IPS-NIHi7 (cell line): ENCODE data around the gene ADARB2.

Source experiments
- DNase-seq: peaks from one replicate; pipeline ENCODE4 v3.0.0; 2012; ENCODE audit warnings: mixed read lengths; ENCODE audit errors: extremely low spot score

ADARB2 gene

DNA sequence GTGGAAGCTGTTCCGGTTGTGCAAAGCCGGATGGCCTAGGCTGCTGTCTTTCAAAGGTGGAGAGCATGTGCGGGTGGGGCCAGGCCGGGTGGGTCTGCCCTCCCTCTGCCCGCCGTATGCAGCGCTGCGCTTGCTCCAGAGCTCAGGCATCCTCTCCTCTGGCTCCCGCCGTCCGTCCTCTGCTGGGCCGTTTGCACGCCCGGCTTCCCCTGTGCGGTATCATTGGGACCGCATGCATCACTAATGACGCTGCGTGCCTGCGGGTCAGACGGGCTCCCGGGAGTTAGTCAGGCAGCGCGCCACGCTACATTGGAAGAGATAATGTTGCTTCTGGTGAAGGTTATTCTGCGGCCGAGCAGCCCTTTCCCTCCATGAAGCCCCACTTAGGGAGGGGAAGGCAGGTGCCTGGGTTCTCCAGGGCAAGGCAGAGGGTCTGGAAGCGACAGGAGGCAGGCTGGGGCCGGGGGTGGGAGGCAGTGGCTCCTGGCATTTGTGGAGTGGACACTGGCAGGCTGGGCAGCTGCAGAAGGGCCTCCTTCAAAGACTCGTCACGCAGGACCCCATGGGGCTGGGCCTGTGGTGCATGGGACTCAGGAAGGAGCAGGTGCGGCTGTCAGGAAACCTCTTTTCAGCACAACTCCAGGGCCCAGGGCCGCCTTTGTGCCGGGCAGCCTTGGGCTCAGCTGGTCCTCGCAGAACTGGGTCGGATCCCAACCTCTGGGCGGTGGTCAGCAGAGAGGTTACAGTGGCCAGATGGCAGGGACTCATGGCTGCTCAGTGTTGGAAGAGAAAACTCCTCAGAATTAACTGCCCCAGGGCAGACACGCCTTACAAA, 362.6 kb downstream of the ADARB2 start:
- DNase-seq, result peak; percentile 7

DNA sequence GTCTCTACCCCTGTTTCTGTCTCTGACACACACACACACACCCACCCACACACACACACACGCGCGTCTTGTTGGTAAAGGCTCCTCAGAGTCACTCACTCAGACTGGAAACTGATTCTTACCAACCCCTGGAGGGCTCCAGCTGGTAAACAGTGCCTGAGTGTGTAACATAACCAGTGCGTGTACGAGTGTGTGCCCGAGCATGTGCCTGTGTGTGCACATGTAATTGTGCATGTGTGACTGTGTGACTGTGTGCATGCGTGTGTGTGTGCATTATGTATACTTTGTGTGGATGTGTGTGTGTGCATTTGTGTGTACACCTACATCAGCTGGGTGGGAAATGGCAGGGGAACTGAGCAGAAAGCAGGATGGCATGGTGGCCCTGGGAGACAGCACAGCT, 364.0 kb downstream of the ADARB2 start:
- DNase-seq, result peak; percentile 2

DNA sequence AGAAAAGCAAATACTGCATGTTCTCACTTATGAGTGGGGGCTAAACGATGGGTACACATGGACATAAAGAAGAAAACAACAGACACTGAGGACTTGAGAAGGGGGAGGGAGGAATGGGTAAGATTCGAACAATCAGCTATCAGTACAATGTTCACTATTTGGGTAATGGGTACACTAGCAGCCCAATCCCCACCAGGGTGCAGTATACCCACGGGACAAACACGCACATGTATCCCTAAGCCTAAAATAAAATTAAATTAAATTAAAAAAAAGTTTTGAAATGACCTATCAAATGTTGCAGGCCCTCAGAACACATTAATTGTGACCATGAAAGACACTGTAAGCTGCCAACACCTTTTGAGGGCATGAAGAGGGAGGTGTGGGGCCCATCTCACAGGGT, 365.1 kb downstream of the ADARB2 start:
- DNase-seq, result peak; percentile 5

DNA sequence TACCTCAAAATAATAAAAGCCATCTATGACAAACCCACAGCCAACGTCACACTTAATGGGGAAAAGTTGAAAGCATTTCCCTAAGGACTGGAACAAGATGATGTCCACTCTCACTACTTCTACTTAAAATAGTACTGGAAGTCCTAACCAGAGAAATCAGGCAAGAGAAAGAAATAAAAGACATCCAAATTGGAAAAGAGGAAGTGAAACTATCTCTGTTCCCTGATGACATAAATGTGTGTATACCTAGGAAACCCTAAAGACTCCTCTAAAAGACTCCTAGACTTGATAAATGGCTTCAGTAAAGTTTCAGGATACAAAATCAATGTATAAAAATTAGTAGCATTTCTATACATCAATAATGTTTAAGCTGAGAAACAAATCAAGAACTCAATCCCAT, 367.0 kb downstream of the ADARB2 start:
- no peak for DNase-seq

DNA sequence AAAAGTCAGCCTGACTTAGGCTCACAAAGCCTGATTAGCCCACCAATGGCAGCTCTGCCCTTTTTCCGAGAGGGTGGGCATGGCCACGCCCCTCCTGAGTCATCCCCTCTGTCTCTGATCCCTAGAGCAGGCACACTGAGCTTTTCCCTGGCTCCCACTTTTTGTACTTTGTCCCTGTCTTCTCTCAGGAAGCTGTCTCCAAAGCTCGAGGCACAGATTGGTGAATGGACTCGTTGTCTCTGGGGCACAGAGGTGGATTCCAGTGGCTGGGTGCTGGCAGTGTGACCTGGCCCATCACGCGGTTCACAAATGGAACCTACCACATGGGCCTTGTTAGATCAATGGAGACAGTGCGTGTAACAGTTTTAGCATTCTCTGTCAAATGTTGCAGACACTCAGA, 367.7 kb downstream of the ADARB2 start:
- DNase-seq, result peak; percentile 46

DNA sequence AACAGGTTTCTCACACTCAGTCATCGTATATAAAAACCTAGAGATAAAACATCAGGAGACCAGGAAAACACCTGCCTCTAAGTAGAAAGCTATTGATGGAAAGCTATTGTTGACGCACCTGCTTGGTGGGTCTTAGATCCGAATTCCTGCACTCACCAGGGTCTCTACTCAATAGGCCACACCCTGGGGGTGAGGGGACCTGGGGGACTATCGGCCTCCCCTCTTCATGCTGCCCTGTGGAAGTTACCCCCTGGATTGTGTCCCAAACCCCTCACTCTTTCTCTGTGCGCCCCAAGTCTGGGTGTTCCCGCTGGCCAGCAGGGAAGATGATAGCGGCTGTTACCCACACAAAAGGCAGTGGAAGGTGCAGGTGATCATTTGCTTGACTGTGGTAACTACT, 368.1 kb downstream of the ADARB2 start:
- DNase-seq, result peak; percentile 18

DNA sequence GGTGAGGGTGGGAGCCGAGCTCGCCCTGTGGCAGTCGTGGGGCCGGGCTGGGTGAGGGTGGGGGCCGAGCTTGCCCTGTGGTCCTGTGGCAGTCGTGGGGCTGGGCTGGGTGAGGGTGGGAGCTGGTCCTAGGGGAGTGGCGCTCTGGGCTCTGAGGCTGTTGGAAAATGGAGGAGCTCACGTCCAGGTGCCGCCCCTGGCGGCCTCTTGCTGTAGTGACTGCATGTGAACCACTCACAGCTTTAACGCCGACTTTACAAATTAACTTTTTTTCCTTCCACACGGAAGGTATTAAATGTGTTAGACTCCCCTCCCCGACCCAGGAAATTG, 368.5 kb downstream of the ADARB2 start:
- DNase-seq, result peak; percentile 80

DNA sequence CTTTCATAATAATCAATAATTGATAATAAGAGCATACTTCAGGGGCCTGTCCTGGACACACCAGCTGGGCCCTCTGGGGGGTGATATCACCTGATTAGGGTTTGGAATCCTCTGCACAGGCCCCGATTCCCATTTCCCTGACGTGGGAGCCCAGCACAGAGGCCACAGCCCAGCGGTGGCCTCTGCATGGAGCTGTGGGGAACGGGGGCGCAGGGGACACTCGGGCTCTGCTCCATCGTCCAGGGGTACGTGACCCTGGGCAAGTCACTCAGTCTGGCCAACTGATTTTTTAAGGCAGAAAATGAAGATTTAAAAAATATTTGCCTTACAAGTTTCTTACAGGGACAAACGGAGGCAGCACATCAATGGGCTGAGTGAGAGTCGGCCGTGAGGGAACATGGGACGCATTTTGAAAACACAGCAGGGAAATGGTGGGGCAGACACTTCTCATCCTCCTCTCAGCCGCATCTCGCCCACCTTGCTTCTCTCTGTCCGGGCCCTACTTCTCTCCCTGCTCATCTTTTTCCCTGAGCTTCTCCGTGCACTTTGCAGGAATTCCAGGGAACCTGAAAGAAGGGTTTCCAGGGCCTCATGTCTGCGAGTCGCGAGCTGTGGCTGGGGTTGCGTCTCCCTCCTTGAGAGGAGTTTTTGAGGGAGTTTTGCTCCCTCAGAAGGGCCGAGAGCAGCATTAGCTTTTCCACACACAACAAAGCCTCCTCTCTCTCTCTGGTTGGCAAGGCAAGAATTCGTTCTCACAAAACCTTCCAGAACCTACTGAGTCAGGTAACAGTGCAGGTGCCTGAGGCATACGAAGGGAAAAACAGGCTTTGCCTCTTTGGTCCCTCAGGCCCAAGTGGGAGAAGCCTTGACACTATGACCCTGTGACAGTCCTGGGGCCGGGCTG, 369.1 kb downstream of the ADARB2 start:
- peak; percentile 5 for DNase-seq

DNA sequence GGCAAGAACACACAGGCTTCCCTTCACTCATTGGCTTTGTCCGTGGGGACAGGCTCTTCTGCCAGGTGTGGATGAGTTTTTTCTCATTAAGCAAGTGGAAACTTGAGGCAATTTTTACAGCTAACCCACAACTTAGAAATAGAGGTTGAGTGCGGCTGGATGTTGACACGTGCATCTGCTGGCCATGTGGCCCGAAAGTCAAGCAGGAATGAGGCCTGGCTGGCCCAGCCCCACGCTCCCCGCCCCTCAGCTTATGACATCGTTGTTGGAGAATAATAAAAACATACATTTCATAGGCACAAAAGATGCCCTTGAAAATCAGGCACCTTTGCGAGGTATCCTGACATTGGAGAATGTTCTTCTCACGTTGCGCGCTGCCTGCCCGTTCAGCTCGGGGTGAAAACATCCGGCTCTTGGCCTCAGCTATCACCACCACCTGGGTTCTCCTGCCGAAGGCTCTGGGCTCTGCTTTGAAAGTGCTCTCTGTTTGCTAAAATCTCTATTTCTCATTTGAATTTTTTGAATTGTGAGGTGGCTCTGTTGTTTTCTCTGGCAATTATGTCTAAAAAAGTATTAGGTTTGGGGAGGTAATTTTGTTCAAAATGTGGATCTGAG, 370.4 kb downstream of the ADARB2 start:
- peak; percentile 1 for DNase-seq

DNA sequence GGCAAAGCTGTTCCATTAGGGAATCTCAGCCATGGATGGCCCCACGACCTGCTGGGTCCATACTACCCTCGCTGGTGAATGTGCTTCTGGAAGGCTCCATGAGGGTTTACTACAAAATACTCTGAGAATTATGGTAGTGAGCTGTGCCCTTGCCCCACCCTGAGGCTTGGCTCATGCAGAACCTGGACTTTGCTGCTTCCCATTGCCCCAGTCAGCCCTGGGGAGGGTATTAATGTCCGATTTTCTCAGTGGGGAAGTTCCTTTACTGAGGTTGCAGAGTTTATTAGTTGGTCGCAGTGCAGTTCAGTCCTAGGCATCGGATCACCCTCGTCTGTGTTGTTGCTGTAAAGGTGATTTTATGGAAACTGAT, 371.0 kb downstream of the ADARB2 start:
- no peak for DNase-seq

DNA sequence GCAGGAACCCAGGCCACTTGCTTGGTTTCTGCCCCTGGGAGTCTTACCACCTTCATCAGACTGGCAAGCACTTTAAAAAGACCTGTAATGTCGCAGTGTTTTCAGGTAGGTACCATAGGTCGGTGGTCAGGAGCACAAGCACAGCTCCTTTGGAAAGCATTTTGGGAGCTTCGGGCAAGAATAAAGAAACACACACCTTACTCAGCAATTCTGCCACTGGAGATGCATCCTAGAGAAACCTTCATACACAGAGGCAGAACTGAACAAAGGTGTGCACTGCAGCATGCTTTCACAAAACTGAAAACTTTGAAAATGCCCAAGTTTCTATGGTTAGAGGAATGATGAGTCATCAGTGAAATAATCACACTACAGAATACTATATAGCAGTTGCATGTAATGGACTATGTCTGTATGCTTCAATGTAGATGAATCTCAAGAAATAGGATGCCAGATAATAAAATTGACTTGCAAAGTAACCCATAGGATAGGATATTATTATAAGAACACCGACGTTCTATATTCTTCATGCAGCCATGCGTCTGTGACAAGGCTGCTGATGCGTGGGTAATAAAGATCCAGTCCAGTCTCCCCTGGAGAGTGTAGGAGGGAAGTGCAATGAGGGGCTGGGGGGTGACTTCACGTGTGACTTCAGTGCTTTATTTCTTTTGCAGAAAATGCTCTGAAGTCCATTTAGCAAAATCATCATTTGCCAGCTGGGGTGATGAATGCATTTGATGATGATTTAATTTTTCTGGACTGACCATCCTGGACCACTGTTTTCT, 371.6 kb downstream of the ADARB2 start:
- DNase-seq, result no peak

DNA sequence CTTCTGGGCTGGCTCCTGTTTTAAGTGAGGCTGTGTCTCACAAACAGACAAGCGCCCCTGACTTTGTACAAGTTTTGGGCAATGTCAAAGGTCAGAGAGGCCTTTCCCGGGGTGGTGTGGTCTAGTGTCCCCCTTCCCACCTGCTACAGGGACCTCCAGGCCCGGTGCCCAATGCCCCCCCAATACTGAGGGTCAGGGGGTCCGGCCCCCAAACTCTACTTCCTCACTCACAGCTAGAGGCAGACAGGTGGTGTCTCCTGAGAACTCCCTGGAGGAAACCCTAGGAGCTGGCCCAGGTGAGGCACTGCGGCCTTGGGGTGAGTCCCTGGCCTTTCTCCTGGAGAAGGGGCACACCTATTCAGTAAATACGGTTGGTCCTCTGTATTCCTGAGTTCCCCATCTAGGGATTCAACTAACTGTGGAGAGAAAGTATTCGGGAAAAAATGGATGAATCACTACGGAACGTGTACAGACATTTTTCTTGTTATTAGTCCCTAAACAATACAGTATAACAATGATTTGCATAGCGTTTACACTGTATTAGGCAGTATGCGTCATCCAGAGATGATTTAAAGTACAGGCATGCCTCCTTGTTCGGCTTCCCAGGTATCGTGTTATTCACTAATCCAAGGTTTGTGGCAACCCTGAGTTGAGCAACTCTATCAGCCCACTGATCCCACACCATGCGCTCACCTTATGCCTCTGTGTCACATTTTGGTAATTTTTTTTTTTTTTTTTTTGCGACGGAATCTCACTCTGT, 373.0 kb downstream of the ADARB2 start:
- peak; percentile 6 for DNase-seq

DNA sequence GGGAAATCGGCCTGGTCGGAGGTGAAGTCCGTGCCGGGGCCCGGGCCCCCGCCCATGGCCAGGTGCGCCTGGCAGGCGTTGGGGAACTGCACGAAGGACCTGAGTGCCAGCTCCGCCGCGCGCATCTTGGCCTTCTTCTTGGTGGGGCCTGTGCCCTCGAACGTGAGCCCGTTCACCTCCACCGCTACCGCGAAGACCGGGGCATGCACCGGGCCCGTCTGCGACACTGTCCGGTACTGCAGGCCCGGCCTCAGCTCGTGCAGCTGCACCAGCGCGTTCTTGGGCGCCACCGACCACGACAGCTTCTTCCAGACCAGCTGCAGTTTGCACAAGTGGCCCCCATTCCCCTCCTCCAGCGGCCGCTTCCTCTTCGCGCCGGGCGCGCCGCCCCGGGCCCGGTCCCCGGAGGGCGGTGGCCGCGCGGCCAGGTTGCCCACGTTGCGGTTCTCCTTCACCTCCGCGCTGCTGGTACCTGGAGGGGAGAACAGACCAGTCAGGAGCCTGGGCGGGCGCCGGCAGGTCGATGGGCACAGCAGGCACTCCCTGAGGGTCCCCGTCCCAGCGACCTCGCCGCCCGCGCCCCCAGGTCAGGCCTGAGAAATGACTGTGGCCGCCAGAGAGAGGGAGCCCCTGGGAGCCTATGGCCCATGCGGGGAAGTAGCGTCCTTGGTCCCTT, 373.7 kb downstream of the ADARB2 start:
- peak; percentile 7 for DNase-seq

DNA sequence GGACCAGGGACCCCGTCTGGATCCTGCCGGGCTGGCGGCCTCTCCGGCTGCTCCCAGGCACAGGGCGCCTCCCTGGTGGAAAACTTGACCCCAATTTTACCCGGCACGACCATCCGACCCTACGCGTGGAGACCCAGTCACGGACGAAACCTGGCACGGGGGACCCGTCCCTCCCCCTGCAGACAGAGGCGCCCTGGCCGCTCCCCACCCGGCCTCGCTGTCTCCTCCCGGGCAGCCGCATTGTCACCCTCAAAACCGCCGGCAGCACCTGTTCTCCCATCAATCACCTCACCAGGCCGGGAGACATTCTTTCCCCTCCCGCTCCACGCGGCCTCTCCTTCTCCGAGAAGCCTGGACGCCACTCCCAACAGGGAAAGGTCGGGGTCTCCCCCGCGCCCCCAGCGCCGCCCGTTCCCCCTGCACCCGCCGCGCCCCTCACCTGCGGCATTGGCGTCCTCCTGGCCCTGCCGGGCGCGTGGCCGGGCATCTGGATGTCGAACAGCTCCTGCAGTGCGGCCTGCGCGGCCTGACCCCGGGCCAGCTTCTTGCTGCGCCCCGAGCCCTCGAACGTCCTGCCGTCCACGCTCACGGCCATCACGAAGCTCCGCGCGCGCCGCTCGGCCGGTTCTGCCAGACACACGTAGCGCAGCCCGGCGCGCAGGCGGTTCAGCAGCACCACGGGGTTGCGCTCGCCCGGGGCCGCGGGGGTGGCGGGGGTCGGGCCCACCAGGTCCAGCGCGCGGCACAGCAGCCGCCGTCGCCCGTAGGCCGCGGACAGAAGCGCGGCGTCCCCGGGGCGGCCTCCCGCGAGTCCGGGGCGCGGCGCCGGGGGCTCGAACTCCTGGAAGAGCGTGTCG, 374.5 kb downstream of the ADARB2 start:
- no peak for DNase-seq

DNA sequence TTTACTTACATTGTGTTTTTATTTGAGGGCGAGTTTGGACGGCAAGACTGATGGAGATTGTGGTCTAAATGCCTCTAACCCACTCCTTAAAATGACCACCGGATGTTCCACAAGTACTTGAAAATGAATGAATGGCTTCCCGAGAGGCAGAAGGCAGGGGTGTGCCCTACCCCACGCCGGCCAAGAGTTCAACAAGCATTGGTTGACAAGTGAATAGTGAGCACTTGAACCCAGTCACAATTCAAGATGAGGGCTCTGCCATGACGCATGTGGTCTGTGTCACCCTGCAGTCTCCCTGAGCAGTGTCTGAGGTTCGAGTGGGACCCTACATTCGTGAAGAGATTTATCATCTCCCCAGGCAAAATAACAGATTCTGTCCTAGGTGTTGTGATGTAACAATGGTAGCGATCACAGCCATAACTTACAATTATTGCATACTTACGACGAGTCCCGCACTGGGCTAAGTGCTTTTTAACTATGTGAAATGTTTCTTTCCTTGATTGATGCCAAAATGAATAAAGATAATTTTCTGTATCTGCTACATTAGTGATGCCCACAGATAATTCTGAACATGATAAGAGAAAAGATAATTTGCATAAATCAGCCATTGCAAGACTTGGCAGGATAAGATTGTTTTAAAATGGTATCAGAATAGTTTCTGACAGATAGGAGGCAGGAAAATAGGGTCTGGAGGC, 375.8 kb downstream of the ADARB2 start:
- DNase-seq, result no peak

DNA sequence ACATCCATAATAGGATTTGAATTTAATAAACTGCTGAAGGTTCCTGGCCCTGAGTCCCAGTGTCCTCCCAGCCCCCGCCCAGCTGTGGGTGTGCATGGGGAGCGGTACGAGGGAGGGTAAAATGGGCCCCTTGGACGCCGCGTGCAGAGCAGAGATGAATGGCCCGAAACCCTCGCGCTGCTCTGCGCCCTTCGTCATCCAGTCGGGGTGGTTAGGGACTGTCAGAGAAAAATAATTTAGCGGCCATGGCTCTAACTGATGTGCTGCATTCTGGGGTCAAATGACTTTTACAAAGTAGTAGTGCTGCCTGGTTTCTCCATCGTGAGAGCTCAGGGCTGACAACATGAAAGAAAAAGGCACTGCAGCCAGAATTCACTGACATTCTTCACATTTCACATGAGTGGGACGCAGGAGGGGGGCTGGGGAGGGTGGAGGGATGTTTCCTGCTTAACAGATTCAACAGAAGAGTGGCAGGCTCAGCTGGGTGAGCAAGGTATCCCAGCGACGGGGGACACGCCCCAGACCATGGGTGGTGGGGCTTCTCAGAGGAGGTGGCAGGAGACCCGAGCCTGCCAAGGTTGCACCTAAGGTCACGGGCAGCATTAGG, 376.7 kb downstream of the ADARB2 start:
- peak; percentile 57 for DNase-seq

DNA sequence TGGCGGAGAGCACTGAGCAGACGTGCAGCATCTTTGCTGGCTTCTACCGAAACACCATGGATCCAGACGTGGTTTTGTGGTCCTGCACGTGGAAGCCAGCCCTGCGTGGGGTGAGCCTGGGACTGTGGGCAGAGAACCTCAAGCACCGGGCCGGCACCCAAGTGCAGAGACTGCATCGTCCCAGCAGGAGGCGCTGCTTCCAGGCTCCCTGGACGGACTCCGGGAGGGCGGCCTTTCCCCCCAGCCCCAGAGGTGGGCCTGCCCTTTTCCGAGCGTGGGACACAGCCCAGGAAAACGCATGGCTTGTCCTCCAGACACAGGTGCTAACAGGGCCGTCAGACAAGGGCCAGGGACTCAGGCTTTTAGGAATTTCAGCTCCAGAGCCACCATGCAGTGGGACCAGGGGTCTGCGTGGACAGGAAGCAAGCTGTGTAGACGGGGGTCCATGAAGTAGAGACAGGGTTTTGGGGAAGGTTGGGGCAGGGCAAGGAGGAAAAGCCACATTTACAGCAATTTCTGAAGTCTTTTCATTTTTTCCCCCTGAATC, 377.2 kb downstream of the ADARB2 start:
- peak; percentile 80 for DNase-seq

DNA sequence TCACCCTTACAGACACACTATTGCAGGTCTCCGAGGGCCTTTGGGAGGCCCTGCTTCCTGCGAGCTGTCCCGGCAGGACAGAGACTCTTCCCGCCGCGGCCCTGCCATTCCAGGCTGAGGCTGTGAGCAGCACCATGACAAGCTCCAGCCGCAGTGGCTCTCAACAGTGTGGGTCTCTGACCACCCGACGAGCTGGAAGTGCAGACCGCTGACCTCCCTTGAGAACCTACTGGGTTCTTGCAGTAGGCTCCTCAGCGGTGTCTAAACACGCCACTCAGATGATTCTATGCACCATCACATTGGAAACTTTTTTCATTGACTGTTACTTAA, 377.7 kb downstream of the ADARB2 start:
- DNase-seq, result no peak
